ENCODE measurements around the gene SIM1. TPM values are rescaled to one million over a fixed set of nuclear protein-coding genes. Genes with fewer than 3 reads are reported as not detected.

Gene SIM1
- total and polyA plus RNA-seq, 4 donors, result under 0.01 TPM; not detected in 3

DNA sequence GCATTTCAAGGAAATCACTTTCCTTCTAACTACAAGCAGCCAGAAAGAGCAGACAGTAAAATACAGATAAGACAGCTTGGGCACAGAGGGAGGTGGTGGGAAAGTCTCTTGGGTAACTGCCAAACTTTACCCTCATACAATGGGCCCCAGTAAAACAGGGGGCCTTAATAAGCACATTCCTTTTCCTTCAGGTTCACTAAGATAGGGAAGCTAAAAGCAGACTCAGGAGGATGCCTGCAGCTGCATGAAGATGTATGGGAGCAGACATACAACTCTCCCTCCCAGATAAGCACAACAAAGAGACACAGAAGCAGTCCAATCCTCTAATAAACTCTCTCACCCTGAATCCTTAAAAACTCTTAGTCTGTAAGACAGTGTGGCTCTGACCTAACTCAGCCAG lies 49.0 kb downstream of the SIM1 start:
- H3K9me3 ChIP-seq (ENCODE audit: control insufficient read depth in 4 of 4, low read length in 3 of 4), result no peaks in the 10 kb centered on the region
- TF ChIP-seq, protein P1, sequence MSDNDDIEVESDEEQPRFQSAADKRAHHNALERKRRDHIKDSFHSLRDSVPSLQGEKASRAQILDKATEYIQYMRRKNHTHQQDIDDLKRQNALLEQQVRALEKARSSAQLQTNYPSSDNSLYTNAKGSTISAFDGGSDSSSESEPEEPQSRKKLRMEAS (IDR thresholded peaks at IDR 0.05), result no peak
- TF ChIP-seq, protein P2, sequence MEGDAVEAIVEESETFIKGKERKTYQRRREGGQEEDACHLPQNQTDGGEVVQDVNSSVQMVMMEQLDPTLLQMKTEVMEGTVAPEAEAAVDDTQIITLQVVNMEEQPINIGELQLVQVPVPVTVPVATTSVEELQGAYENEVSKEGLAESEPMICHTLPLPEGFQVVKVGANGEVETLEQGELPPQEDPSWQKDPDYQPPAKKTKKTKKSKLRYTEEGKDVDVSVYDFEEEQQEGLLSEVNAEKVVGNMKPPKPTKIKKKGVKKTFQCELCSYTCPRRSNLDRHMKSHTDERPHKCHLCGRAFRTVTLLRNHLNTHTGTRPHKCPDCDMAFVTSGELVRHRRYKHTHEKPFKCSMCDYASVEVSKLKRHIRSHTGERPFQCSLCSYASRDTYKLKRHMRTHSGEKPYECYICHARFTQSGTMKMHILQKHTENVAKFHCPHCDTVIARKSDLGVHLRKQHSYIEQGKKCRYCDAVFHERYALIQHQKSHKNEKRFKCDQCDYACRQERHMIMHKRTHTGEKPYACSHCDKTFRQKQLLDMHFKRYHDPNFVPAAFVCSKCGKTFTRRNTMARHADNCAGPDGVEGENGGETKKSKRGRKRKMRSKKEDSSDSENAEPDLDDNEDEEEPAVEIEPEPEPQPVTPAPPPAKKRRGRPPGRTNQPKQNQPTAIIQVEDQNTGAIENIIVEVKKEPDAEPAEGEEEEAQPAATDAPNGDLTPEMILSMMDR (IDR thresholded peaks at IDR 0.05; ENCODE audit: low read depth, low read length, missing input control), result no peak
- TF ChIP-seq RXRA (IDR thresholded peaks at IDR 0.05) (no peak), TAF1 (conservative IDR thresholded peaks at IDR 0.05) (no peak), JUND (IDR thresholded peaks at IDR 0.05) (no peak), FOXA1 (IDR thresholded peaks at IDR 0.05) (no peak), GABPA (IDR thresholded peaks at IDR 0.05 in 1 of 2, conservative IDR thresholded peaks at IDR 0.05 in 1 of 2) (no peak), SP1 (IDR thresholded peaks at IDR 0.05) (no peak), RAD21 (IDR thresholded peaks at IDR 0.05) (no peak)
- TF ChIP-seq, protein P3, sequence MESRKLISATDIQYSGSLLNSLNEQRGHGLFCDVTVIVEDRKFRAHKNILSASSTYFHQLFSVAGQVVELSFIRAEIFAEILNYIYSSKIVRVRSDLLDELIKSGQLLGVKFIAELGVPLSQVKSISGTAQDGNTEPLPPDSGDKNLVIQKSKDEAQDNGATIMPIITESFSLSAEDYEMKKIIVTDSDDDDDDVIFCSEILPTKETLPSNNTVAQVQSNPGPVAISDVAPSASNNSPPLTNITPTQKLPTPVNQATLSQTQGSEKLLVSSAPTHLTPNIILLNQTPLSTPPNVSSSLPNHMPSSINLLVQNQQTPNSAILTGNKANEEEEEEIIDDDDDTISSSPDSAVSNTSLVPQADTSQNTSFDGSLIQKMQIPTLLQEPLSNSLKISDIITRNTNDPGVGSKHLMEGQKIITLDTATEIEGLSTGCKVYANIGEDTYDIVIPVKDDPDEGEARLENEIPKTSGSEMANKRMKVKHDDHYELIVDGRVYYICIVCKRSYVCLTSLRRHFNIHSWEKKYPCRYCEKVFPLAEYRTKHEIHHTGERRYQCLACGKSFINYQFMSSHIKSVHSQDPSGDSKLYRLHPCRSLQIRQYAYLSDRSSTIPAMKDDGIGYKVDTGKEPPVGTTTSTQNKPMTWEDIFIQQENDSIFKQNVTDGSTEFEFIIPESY (IDR thresholded peaks at IDR 0.05), result no peak
- TF ChIP-seq, protein P4, sequence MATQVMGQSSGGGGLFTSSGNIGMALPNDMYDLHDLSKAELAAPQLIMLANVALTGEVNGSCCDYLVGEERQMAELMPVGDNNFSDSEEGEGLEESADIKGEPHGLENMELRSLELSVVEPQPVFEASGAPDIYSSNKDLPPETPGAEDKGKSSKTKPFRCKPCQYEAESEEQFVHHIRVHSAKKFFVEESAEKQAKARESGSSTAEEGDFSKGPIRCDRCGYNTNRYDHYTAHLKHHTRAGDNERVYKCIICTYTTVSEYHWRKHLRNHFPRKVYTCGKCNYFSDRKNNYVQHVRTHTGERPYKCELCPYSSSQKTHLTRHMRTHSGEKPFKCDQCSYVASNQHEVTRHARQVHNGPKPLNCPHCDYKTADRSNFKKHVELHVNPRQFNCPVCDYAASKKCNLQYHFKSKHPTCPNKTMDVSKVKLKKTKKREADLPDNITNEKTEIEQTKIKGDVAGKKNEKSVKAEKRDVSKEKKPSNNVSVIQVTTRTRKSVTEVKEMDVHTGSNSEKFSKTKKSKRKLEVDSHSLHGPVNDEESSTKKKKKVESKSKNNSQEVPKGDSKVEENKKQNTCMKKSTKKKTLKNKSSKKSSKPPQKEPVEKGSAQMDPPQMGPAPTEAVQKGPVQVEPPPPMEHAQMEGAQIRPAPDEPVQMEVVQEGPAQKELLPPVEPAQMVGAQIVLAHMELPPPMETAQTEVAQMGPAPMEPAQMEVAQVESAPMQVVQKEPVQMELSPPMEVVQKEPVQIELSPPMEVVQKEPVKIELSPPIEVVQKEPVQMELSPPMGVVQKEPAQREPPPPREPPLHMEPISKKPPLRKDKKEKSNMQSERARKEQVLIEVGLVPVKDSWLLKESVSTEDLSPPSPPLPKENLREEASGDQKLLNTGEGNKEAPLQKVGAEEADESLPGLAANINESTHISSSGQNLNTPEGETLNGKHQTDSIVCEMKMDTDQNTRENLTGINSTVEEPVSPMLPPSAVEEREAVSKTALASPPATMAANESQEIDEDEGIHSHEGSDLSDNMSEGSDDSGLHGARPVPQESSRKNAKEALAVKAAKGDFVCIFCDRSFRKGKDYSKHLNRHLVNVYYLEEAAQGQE (IDR thresholded peaks at IDR 0.05), result no peak
- no peaks in the 10 kb centered on the region for H3K27me3 ChIP-seq (ENCODE audit: control insufficient read depth in 4 of 4, insufficient read depth in 4 of 4, low read length in 3 of 4)
- no peak overlapping the region for H3K4me3 ChIP-seq (ENCODE audit: low read depth in 1 of 3, low read length in 3 of 3)
- H3K4me1 ChIP-seq (ENCODE audit: control insufficient read depth in 4 of 4, insufficient read depth in 4 of 4, low read length in 3 of 4), result no peaks in the 10 kb centered on the region
- no peaks in the 10 kb centered on the region for H3K36me3 ChIP-seq (ENCODE audit: control insufficient read depth in 4 of 4, insufficient read depth in 3 of 4, low read depth in 1 of 4, low read length in 3 of 4)
- H3K27ac ChIP-seq (ENCODE audit: low read depth in 1 of 2, low read length in 2 of 2), result no peak overlapping the region
- DNase-seq (ENCODE audit: low spot score), result no peak
- no peak overlapping the region for H3K9ac ChIP-seq (ENCODE audit: low read depth in 1 of 2, low read length in 2 of 2)

DNA sequence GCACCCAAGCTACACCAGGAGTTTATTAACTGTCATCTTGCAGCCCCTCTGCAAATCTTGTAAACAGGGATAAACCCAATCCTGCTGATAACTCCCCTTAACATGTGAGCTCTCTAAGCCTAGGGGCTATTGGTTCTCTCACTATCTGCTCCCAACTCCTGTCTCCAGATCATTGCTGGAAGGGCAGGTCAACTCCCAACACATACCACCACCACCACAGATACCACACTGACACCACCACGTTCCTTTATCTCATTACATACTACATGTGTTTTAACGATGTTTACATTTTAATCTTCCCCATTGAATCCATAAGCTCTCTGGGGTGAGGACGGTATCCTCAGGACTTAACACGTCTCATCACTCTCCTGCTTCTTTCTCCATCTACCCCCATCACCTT lies 51.8 kb downstream of the SIM1 start:
- H3K36me3 ChIP-seq (ENCODE audit: control insufficient read depth in 4 of 4, insufficient read depth in 3 of 4, low read depth in 1 of 4, low read length in 3 of 4), result no peaks in the 10 kb centered on the region
- H3K27ac ChIP-seq (ENCODE audit: low read depth in 1 of 2, low read length in 2 of 2), result no peak overlapping the region
- no peak overlapping the region for H3K4me3 ChIP-seq (ENCODE audit: low read depth in 1 of 3, low read length in 3 of 3)
- no peaks in the 10 kb centered on the region for H3K27me3 ChIP-seq (ENCODE audit: control insufficient read depth in 4 of 4, insufficient read depth in 4 of 4, low read length in 3 of 4)
- 76% methylated on average over 4 of the region's 4 CpGs for WGBS
- H3K9ac ChIP-seq (ENCODE audit: low read depth in 1 of 2, low read length in 2 of 2), result no peak overlapping the region
- no peaks in the 10 kb centered on the region for H3K4me1 ChIP-seq (ENCODE audit: control insufficient read depth in 4 of 4, insufficient read depth in 4 of 4, low read length in 3 of 4)
- DNase-seq (ENCODE audit: low spot score), result no peak
- H3K9me3 ChIP-seq (ENCODE audit: control insufficient read depth in 4 of 4, low read length in 3 of 4), result no peaks in the 10 kb centered on the region
- TF ChIP-seq RAD21 (IDR thresholded peaks at IDR 0.05), result no peak
- TF ChIP-seq FOXA1 (IDR thresholded peaks at IDR 0.05), result no peak
- no peak for TF ChIP-seq HNF4A (conservative IDR thresholded peaks at IDR 0.05)
- TF ChIP-seq, protein P4 (IDR thresholded peaks at IDR 0.05), result no peak
- TF ChIP-seq JUND (IDR thresholded peaks at IDR 0.05), result no peak
- no peak for TF ChIP-seq SP1 (IDR thresholded peaks at IDR 0.05)
- TF ChIP-seq HNF4G (IDR thresholded peaks at IDR 0.05), result no peak
- TF ChIP-seq EGR1 (IDR thresholded peaks at IDR 0.05; ENCODE audit: low read depth in 2 of 2), result no peak
- TF ChIP-seq, protein P5, sequence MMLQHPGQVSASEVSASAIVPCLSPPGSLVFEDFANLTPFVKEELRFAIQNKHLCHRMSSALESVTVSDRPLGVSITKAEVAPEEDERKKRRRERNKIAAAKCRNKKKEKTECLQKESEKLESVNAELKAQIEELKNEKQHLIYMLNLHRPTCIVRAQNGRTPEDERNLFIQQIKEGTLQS (IDR thresholded peaks at IDR 0.05), result no peak
- TF ChIP-seq FOXA2 (IDR thresholded peaks at IDR 0.05), result no peak
- no peak for TF ChIP-seq TAF1 (conservative IDR thresholded peaks at IDR 0.05)
- no peak for TF ChIP-seq NR2F2 (IDR thresholded peaks at IDR 0.05)
- TF ChIP-seq, protein P3 (IDR thresholded peaks at IDR 0.05), result no peak
- TF ChIP-seq, protein P1 (IDR thresholded peaks at IDR 0.05), result no peak
- TF ChIP-seq YY1 (IDR thresholded peaks at IDR 0.05), result no peak
- no peak for TF ChIP-seq RXRA (IDR thresholded peaks at IDR 0.05)

Data from liver (tissue), 9 donors.